Measurements from ENCODE around the gene GP9.
A peak's percentile ranks its signal among the peaks of the same experiment; 100 is the strongest.
"Not testable (repeated sequence)": the region's sequence is repeated elsewhere in the genome, so short reads cannot be mapped to it uniquely, and the experiment has no call there.

GP9 gene

GRCh38 chr3:129070086-129070885 is 9.7 kb downstream of the GP9 start:
- no peak for DNase-seq (ENCODE audit: low spot score)

DNA sequence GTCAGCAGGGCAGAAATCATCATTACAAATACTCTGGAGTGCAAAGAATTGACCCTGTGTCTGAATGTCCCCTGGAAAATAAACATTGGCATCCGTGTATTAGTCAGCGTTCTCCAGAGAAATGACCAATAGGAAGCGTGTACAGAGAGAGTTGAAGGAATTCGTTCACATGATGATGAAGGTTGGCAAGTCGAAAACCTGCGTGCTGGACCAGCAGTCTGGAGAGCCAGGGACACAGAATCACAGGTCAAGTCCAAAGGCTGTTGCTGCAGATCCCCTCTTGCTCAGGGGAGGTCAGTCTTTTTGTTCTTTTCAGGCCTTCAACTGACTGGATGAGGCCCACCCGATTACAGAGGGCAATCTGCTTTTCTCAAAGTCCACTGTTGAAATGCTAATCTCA is 16.6 kb downstream of the GP9 start:
- DNase-seq (ENCODE audit: low spot score): no peak

DNA sequence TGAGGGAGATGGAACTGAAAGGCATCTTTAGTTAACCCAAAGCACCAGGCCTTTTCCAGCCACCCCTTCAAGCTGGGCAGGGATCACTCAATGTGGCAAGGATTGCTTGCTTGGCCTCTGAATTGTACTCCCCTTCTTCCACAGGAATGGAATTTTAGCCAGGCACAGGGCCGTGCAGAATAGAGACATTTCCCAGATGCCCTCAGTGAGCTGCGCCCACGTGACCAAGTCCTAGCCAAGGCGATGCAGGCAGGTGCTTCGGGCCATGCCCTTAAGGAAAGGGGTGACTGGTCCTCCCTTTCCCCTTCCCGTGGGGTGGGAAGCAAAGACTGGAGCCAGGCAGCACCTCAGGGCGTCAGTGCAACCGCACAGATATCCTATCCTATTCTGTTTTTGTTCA is 17.9 kb downstream of the GP9 start:
- no peak for DNase-seq (ENCODE audit: low spot score)

DNA sequence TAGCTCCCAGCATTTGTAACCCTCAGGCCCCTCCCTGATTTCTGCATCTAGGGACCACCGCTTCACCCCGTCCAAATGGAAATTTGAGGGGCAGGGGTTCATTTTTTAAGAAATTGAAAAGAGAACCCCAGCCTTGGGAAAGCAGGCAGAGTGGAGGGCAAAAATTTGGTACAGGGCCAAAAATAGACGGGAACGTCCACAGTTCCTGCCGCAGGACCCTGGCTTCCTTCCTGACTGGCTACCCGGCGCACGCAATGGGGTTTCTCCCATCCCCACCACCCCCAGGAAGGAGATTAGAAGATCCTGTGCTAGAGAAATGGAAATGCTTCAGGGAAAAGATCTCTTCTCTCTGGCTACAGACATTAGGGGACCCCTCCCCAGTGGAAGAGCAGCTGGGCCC is 20.9 kb downstream of the GP9 start:
- DNase-seq (ENCODE audit: low spot score): no peak

- no peak for DNase-seq (ENCODE audit: low spot score)
These were observed 21.4 kb downstream of the GP9 start for GRCh38 chr3:129082026-129082425.

GRCh38 chr3:129084501-129084900 is 23.9 kb downstream of the GP9 start:
- no peak for DNase-seq (ENCODE audit: low spot score)

DNA sequence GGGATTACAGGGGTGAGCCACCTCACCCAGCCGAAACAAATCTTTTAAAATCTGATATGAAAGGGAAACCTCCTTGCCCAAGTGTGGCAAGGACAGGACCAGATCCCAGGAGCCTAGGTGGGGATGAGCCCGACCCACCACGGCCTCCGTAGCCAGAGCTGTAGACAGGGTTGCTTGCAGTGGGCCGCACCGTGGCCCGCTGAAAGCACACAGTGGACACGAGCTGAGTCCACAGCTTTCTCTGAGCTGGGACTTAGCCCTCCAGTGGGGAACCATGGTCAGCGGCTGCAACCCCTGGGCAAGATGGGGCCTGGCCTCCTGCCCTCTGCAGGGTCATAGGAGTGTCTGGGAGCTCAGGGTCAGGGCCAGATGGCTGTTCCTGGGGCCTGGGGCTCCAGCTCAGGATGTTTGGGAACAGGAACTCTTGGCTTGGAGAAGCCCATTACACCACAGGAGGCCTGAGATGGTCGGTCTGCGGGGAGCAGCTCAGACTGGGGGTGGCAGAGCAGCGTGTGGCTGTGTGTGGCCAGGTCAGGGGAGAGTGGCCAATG is 24.7 kb downstream of the GP9 start:
- no peak for DNase-seq (ENCODE audit: low spot score)

GRCh38 chr3:129085818-129086217 is 25.2 kb downstream of the GP9 start:
- no peak for DNase-seq (ENCODE audit: low spot score)

DNA sequence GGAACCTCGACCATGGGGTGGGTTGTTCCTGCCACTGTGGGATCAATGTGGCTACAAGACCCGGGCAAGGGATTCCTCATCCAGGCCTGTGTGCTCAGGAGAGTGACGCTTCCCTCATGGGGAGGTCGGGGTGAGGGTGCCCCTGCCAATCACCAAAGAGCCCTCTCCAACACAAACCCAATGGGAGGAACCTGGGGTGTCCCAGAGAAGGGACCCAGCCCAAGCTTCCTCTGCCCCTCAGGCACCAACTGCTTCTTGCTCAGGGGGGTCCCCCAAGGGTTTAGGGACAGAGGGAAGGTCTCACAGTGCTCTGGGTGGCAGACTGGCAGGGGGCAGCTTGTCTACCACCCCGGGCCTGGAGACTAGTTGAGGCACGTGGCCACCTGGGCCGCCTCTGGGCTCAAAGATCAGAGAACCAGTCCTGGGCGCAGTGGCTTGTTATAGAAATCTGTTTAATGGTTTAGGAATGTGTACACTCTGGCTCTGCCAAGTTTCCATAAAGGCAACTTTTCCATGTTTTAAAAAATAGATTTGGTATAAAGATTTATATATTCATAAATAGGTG is 26.6 kb downstream of the GP9 start:
- no peak for DNase-seq (ENCODE audit: low spot score)

- DNase-seq (ENCODE audit: low spot score): peak; percentile 65
These were observed 27.3 kb downstream of the GP9 start for GRCh38 chr3:129087904-129088303.

DNA sequence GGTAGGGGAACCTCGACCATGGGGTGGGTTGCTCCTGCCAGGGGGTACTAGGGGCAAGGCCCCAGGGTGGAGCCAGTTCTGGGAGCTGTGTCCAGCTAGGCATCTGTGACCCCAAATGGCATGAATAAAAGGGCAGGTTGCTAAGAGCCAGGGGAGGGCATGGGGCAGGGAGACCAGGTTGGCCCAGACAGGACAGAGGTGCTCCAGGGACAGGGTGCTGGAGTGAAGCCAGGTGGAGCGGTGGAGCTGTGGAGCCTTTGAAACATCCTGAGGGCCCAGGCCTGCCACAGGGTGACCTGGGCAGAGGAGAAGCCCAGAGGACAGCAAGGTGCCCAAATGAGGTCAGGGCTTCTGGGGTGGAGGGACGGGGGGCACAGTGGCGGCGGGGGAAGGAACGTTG is 27.7 kb downstream of the GP9 start:
- DNase-seq (ENCODE audit: low spot score): not testable (repeated sequence)

GRCh38 chr3:129095285-129095684 is 34.7 kb downstream of the GP9 start:
- no peak for DNase-seq (ENCODE audit: low spot score)

GRCh38 chr3:129100274-129100673 is 39.7 kb downstream of the GP9 start:
- no peak for DNase-seq (ENCODE audit: low spot score)

DNA sequence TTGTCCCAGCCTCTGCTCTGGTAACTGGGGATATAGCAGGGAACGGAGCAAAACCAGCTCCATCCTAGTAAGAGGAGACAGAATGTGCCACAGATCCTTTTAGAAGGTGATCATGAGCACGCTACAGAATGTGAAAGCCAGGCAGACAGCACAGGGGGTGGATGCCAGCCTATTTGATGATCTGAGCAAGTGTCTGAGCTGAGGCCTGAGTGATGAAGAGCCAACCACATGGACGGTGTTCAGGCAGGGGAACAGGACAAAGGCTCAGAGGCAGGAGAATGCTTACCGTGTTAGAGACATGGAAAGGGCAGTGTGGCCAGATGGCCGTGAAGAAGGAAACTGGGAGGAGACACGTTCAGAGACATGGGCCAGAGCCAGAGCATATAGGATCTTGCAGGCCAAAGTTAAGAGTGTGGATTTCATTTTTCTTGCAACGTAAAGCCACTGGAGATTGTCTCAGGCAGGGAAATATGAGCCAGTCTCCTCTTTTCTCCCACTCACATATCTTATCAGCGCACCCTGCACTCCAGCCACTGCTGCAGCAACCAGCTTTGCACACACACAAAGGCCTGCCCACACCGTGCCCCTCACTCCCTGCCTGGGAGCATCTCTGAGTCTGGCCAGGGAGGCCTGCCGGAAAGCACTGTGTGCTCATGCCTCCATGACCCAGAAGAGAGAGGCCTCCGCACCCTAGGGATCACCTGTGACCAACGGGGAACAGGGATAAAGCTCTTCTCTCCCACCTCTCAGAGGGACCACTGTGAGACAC is 41.0 kb downstream of the GP9 start:
- no peak for DNase-seq (ENCODE audit: low spot score)

DNA sequence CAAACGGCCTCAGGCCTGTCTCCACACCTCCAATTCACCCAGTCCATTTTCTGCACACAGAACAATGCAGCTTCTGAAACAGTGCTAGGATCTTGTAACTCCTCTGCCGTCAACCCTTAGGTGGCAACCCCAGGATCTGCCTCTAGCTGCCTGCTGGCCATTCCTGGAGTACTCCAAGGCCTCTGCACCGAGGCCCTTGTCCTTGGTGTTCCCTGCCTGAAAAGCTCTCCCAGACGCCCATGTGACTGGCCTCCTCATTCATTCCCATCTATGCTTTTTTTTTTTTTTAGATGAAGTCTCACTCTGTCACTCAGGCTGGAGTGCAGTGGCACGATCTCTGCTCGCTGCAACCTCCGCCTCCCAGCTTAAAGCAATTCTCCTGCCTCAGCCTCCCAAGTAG is 42.7 kb downstream of the GP9 start:
- no peak for DNase-seq (ENCODE audit: low spot score)

DNA sequence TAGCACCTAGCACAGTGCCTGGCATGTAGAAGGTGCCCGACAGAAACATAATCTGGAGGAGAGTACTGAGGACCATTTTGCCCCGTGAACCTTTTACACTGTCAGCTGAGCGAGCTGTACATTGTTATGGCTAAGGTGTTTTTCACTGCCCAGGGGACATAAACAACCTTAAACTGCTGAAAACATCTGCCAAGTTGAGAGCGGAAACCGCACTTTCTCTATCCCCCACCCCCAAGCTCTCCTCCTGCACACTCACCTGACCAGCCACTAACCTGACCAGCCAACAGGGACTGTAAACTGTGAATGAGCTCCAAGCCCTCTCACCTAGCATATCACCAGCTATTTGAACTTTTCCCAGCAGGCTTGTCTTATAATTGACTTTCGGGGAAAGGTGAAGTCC is 43.5 kb downstream of the GP9 start:
- DNase-seq (ENCODE audit: low spot score): no peak

- no peak for DNase-seq (ENCODE audit: low spot score)
These were observed 44.0 kb downstream of the GP9 start for GRCh38 chr3:129104498-129105079.

GRCh38 chr3:129105862-129106261 is 45.3 kb downstream of the GP9 start:
- no peak for DNase-seq (ENCODE audit: low spot score)

DNA sequence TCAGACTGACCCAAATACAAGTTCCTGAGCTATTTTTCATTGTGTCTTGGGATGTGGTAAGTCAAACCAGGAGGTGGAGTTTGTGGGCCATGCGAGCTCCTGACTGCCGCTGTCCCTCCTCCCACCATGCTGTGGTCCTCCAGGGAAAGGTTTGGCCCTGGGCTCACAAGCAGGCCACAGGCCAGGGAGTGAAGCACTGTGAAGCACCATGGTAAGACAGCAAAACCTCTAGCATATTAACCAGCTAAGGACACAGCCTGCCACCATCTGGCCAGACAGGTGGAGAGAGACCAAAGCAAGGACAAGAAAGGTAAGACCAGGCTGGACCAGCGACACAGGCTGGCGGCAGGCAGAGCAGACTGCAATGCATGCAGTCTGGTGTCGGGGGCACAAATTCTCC is 45.7 kb downstream of the GP9 start:
- DNase-seq (ENCODE audit: low spot score): peak; percentile 28

DNA sequence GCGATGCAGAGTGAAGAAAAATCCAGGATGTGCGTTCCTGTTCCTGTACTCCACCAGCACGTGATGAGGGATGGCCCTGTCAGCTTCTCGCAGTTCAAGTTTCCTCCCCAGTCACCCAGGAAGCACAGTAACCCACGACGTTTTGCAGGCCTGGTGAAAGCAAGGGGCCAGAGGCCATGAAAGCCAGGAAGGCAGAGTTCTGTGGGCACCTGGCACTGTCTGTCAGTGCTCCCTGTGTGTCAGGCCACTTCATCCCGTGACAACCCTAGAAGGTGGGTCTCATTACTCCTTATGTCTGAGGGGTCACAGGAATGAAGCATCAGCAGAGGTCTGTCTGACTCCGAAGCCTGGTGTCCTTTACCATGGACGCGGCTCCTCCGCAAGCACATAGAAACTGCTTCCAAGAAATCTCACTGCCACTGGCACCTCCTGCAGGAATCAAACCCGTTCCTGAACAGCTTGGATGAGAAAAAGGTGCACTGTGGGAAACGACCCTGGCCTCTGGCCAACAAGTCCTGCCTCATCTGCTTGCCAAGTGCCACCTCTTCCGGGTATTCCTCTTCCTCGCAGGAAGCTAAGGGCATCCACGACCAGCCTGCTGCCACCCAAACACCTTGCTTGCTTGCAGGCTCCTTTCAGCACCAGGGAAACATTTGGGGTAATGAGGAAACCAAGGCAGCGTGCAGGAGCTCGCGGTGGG is 46.4 kb downstream of the GP9 start:
- no peak for DNase-seq (ENCODE audit: low spot score)

DNA sequence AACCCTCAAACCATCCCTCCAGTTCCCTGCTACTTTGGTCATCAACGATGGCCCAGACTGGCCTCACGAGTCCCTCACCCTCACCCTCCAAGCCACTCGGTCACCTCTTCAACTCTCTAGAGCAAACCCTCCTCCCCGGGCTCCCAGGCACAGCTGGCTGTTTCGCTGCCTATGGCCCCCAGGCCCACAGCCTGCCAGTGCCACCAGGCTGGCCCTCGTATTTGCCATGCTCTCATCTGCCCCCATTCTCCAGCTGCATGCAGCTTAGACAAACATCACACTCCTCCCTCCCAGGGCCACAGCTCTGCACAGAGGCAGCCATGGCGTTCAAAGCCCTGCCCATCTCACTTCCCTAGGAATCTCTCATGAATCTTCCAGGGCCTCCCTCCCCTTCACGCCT is 47.2 kb downstream of the GP9 start:
- no peak for DNase-seq (ENCODE audit: low spot score)
